Lower leg skin (tissue), 4 donors: ENCODE data around the gene BHLHE23. TPM values are rescaled to one million over a fixed set of nuclear protein-coding genes. Genes with fewer than 3 reads are reported as not detected.

Experiments used
- DNase-seq, 2 donors: peaks; one replicate each; pipeline ENCODE4 v3.0.0-alpha.2; 2019; ENCODE audit warnings: low spot score in 2 of 2
- H3K4me3 ChIP-seq: fragments of 200-600 bp; sonication (generic); 2 replicates; pipeline ENCODE4 v1.5.1; 2017; ENCODE audit warnings: mild to moderate bottlenecking, low read depth; ENCODE audit not compliant: poor library complexity, severe bottlenecking
- POLR2A ChIP-seq, 2 donors: fragments of 450-650 bp; IDR thresholded peaks; one replicate each; pipeline ENCODE4 v1.6.1; 2016 to 2017; ENCODE audit warnings: antibody characterized with exemption in 2 of 2, mild to moderate bottlenecking in 1 of 2, moderate library complexity in 1 of 2
- WGBS, 2 donors: methylation state at CpG; one replicate each; pipeline ENCODE4 v1.1.5; 2018; 5-methylcytosine and 5-hydroxymethylcytosine counted together
- intact Hi-C: fragments of 100-400 bp; cut with DNase I; formaldehyde crosslinking; loops from one replicate; pipeline ENCODE4 v1.15.0; 2023; ENCODE audit warnings: low total_unique reads
- total RNA-seq, 4 donors: library from RNA; depleted of rRNA; stranded (reverse); fragments of >200 nt; gene quantifications; one replicate each; pipeline ENCODE4 v1.1.0, GENCODE V29; 2016
- TF ChIP-seq, protein P1 (sequence below), 3 donors: fragments of 450-650 bp; IDR thresholded peaks; one replicate each; pipeline ENCODE4 v1.5.1; 2016; ENCODE audit warnings: antibody characterized with exemption in 3 of 3, mild to moderate bottlenecking in 3 of 3, moderate library complexity in 2 of 3

BHLHE23 gene
- total RNA-seq, 4 donors from 2014 or later, result 0.23 TPM; not detected in 3

DNA sequence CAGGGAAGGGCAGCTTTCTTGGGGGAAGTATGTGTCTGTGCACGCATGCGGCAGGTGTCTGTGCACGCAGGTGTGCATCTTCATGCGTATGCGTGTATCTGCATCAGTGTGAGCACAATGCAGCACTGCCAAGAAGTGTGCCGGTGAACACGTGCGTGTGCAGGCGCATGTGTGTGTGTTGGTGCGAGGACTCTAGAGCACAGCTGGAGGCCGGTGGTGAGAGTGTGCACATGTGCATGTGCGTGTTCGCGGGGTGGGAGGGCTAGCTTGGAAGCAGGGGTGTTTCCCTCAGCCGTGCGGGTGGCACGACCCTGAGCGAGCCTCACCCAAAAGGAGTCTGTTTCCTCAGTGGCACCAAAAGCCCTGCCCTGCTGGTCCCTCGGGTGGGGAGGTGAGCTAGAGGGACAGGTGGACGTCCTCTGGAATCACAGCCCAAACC lies 46.7 kb downstream of the BHLHE23 start:
- DNase-seq, result no peak
- 70 to 75% methylated on average over 19 to 20 of the region's 20 CpGs for WGBS, 2 donors

DNA sequence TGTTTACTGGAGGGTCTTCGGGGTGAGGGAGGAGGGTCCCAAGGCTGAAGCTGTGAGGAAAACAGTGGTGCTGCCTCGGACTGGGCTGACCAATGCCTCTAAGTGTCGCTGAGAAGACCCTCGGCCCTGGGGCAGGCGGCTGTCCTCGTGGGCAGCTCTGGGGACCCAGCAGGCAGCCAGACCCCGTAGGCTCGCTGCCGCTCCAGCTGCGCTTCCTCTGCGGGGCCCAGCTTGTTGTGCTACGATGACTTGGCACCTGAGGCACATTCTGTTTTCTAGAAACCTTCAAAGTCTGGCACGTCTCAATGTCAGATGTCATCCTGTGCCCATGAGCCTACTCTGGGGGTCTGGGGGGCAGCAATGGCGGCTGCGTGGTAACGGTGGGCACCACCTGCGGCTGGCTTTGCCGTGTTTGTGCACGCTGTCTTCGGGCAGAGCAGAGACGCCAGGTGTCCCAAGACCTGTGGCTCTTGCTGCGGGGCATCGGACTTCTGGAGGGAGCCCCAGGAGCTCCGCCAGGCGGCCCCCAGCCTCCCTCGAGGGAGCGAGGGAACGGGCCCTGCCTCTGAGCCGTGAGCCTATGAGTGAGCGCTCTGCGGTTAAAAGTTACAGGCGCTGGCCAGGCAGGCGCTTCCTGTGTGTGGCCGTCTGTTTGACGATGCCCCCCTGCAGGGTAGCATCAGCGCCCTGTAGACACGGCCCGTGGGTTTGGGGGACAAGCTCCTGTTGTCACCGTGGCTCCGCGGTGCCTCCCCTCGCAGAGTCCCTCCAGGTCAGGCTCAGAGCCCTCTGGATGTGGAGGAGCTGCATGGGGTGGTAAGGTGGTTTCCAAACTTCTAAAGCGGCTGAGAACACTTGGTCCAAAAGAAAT lies 47.4 kb downstream of the BHLHE23 start:
- DNase-seq, result no peak
- intact Hi-C loops, result no loop called here
- TF ChIP-seq, protein P1, sequence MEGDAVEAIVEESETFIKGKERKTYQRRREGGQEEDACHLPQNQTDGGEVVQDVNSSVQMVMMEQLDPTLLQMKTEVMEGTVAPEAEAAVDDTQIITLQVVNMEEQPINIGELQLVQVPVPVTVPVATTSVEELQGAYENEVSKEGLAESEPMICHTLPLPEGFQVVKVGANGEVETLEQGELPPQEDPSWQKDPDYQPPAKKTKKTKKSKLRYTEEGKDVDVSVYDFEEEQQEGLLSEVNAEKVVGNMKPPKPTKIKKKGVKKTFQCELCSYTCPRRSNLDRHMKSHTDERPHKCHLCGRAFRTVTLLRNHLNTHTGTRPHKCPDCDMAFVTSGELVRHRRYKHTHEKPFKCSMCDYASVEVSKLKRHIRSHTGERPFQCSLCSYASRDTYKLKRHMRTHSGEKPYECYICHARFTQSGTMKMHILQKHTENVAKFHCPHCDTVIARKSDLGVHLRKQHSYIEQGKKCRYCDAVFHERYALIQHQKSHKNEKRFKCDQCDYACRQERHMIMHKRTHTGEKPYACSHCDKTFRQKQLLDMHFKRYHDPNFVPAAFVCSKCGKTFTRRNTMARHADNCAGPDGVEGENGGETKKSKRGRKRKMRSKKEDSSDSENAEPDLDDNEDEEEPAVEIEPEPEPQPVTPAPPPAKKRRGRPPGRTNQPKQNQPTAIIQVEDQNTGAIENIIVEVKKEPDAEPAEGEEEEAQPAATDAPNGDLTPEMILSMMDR (IDR thresholded peaks at IDR 0.05), result no peak
- TF ChIP-seq POLR2A (IDR thresholded peaks at IDR 0.05), result no peak
- 51 to 69% methylated on average over 25 to 38 of the region's 43 CpGs for WGBS, 2 donors
- H3K4me3 ChIP-seq, result no peak overlapping the region

More for the DNA sequence above, 46.7 kb downstream of the BHLHE23 start:
- TF ChIP-seq, protein P1 (IDR thresholded peaks at IDR 0.05), result no peak
- no peak for TF ChIP-seq POLR2A (IDR thresholded peaks at IDR 0.05)
- no peak overlapping the region for H3K4me3 ChIP-seq
- intact Hi-C loops, result no loop called here

DNA sequence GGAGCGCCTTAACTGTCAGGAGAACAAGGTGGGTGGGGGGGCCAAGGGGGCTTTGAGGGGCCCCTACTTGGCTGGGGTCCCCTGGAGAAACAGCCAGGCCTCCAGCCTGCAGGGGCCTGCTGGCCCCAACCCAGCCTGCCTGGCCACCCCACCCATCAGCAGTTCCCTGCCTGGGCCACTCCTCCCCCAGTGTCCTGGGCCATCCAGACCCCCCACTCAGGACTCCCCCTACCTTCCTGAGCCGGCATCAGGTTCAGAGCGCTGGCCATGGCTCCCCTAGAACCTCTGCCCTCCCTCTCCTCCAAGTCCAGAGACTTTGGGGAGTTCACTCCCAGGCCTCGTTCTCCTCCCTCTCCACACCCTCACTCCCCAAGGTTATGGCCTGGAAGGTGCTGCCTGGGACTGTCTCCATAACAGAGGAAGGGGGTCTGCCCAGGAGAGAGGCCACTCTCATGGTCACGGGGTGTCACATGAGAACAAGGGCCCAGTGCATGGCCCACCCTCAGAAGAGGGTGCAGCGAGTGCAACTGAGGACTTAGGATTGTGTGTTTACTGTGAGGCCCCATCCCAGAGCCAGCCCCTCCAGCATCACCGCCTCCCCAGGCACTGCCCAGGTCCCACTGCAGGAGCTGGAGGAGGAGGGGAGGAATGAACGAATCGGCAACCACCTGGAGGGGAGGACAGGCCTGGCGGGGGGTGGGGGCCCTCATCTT lies 48.2 kb downstream of the BHLHE23 start:
- intact Hi-C loops, result no loop called here
- DNase-seq, result no peak
- no peak for TF ChIP-seq POLR2A (IDR thresholded peaks at IDR 0.05)
- TF ChIP-seq, protein P1 (IDR thresholded peaks at IDR 0.05), result no peak

DNA sequence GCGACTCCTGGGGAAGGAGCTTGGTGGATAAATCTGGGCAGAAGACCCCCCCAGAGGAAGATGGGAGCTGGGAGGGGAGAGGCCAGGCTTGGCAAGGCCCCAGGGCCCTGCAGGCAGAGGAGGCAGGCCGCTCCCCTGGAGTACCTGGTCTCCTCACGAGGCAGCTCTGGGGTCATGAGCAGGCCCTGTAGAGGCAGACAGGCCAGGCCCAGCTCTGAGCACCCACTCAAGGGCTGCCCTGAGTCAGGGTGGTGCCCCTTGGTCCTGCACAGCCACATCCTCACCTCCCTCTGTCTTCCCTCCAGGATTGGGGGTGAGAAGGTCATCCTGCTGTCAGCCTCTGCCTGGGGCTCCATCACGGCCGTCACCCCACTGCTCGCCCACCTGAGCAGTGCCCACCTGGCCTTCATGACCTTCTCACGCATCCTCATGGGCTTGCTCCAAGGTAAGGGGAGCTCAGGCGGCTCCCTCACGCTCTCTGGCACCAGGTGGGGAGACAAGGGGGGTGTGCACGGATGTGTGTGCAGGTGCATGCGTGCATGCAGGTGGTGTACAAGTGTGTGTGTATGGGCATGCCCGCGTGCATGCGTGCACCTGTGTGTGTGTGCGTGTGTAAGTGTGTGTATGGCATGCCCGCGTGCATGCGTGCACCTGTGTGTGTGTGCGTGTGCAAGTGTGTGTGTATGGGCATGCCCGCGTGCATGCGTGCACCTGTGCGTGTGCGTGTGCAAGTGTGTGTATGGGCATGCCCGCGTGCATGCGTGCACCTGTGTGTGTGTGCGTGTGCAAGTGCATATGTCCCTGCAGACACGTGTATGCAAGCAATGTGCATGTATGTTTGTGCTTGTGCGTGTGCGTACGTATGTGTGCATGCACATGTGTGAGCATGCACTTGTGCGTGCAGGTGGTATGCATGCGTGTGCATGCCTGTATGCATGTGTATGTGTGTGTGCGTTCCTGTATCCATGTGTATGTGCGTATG lies 49.3 kb downstream of the BHLHE23 start:
- 92 to 95% methylated on average over 34 to 36 of the region's 36 CpGs for WGBS, 2 donors
- intact Hi-C loops, result no loop called here
- DNase-seq, result no peak
- TF ChIP-seq, protein P1 (IDR thresholded peaks at IDR 0.05), result no peak
- TF ChIP-seq POLR2A (IDR thresholded peaks at IDR 0.05), result no peak
- no peak overlapping the region for H3K4me3 ChIP-seq

More for the DNA sequence above, 48.2 kb downstream of the BHLHE23 start:
- 80 to 91% methylated on average over 9 to 10 of the region's 10 CpGs for WGBS, 2 donors
- H3K4me3 ChIP-seq, result no peak overlapping the region

DNA sequence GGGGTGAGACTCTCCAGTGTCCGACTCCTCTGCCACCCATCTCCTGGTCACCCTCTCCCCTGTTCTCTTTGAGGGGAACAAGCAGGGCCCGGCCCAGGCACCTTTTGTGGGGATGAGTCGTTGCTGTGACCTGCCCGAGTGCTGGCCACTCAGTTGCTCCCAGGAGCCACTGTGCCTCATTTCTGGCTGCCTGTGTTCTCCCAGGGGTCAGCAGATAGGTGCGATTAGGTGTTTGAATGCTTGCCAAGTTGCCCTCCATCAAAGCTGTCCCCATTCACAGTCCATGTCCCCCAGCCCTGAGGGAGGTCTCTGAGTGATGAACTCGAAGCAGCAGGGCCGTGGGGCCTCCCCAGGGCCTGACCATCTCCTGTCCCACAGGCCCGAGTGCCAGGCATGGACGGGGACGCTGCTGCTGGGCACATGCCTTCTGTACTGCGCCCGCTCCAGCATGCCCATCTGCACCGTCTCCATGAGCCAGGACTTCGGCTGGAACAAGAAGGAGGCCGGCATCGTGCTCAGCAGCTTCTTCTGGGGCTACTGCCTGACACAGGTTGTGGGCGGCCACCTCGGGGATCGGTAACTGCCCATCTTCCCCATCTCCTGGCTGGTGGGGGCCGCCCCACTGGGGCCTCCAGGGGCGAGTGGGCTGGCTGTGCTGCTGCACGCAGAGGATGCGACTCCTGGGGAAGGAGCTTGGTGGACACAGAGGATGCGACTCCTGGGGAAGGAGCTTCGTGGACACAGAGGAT lies 50.2 kb downstream of the BHLHE23 start:
- intact Hi-C loops, result no loop called here
- 81 to 90% methylated on average over 22 to 25 of the region's 25 CpGs for WGBS, 2 donors
- H3K4me3 ChIP-seq, result no peak overlapping the region
- TF ChIP-seq POLR2A (IDR thresholded peaks at IDR 0.05), result no peak
- TF ChIP-seq, protein P1 (IDR thresholded peaks at IDR 0.05), result no peak
- DNase-seq, result no peak
